ENCODE results near the gene PPT2. TPM values are rescaled to one million over a fixed set of nuclear protein-coding genes. Genes with fewer than 3 reads are reported as not detected.
A peak's percentile ranks its signal among the peaks of the same experiment; 100 is the strongest.

Gene PPT2
- total and polyA plus RNA-seq, 2 of the 13 experiments (the other 11 are each of a cell fraction or from before 2014, with no cell fraction given), result 39.2 to 61.8 TPM

- TF ChIP-seq TBL1XR1 (IDR thresholded peaks at IDR 0.05; ENCODE audit: borderline replicate concordance, low read length, partially characterized antibody) (peak; percentile 8), SRY (CRISPR knock-in tag; IDR thresholded peaks at IDR 0.05) (no peak), BATF2 (CRISPR knock-in tag; IDR thresholded peaks at IDR 0.05) (no peak), POGK (CRISPR knock-in tag; conservative IDR thresholded peaks at IDR 0.05) (no peak; the same call in 1 of the 2 replicates), NR0B2 (CRISPR knock-in tag; IDR thresholded peaks at IDR 0.05) (no peak), ZSCAN25 (CRISPR knock-in tag; IDR thresholded peaks at IDR 0.05) (no peak), ARID3A (IDR thresholded peaks at IDR 0.05; ENCODE audit: low read depth, low read length) (peak; percentile 74), FLYWCH1 (CRISPR knock-in tag; IDR thresholded peaks at IDR 0.05) (no peak), NFE2L2 (IDR thresholded peaks at IDR 0.05; ENCODE audit: low read length) (no peak; the same call in 1 of the 2 replicates), DMTF1 (CRISPR knock-in tag; IDR thresholded peaks at IDR 0.05) (no peak; the same call in 1 of the 2 replicates), NR2F6 (IDR thresholded peaks at IDR 0.05) (no peak; the same call in 1 of the 2 replicates), NR2F6 (CRISPR knock-in tag; IDR thresholded peaks at IDR 0.05) (no peak), ZNF263 (CRISPR knock-in tag; IDR thresholded peaks at IDR 0.05) (no peak), TEF (CRISPR knock-in tag; IDR thresholded peaks at IDR 0.05) (no peak), ZBTB49 (CRISPR knock-in tag; IDR thresholded peaks at IDR 0.05; ENCODE audit: borderline replicate concordance) (no peak), RFXANK (CRISPR knock-in tag; IDR thresholded peaks at IDR 0.05) (peak; percentile 24; the same call in 1 of the 2 replicates), GMEB1 (CRISPR knock-in tag; IDR thresholded peaks at IDR 0.05; ENCODE audit: borderline replicate concordance) (peak; percentile 43; the same call in 1 of the 2 replicates)
Observed at GRCh38 chr6:32177788-32178546, 24.0 kb downstream of the PPT2 start, which contains the start of gene RNF5 (continued).
